Measurements from ENCODE around the gene ANKHD1.
"Not testable (repeated sequence)": the region's sequence is repeated elsewhere in the genome, so short reads cannot be mapped to it uniquely, and the experiment has no call there.

GRCh38 chr5:140421375-140421774, 19.7 kb downstream of the ANKHD1 start:
- not testable (repeated sequence) for TF ChIP-seq EZH2 (IDR thresholded peaks at IDR 0.05; ENCODE audit: low read length, missing control alignments)
- TF ChIP-seq, protein P1, sequence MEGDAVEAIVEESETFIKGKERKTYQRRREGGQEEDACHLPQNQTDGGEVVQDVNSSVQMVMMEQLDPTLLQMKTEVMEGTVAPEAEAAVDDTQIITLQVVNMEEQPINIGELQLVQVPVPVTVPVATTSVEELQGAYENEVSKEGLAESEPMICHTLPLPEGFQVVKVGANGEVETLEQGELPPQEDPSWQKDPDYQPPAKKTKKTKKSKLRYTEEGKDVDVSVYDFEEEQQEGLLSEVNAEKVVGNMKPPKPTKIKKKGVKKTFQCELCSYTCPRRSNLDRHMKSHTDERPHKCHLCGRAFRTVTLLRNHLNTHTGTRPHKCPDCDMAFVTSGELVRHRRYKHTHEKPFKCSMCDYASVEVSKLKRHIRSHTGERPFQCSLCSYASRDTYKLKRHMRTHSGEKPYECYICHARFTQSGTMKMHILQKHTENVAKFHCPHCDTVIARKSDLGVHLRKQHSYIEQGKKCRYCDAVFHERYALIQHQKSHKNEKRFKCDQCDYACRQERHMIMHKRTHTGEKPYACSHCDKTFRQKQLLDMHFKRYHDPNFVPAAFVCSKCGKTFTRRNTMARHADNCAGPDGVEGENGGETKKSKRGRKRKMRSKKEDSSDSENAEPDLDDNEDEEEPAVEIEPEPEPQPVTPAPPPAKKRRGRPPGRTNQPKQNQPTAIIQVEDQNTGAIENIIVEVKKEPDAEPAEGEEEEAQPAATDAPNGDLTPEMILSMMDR (conservative IDR thresholded peaks at IDR 0.05 in 1 of 2, IDR thresholded peaks at IDR 0.05 in 1 of 2; ENCODE audit: low read depth in 1 of 2, low read length in 2 of 2): not testable (repeated sequence)

Measured in fibroblast of lung (primary cell).